H1 (cell line): ENCODE measurements around the gene CASK. TPM values are rescaled to one million over a fixed set of nuclear protein-coding genes. Genes with fewer than 3 reads are reported as not detected.

Experiments
- CTCF ChIA-PET: fragments of 300-600 bp; sonication (Branson Sonifier 250); formaldehyde crosslinking; loops from one replicate; lab custom pipeline; 2021; ENCODE audit not compliant: partially characterized antibody; lab: Charles Lee
- POLR2A ChIA-PET: fragments of 300-600 bp; sonication (Branson Sonifier 250); formaldehyde crosslinking; loops from one replicate; lab custom pipeline; 2021; ENCODE audit warnings: inconsistent platforms; ENCODE audit not compliant: partially characterized antibody; lab: Charles Lee
- DNase-seq, 2 experiments: peaks; one replicate each; pipeline versions ENCODE4 v3.0.0 to v3.0.0-alpha.2; 2010 to 2022; ENCODE audit warnings: low spot score in 2 of 2, low read depth in 1 of 2, mixed read lengths in 1 of 2
- FAIRE-seq: peaks from 2 replicates; lab custom pipeline; 2011; peaks lifted over from hg19 to GRCh38; lab: Jason Lieb, UNC
- H2AFZ ChIP-seq: 2 replicates; pipeline ENCODE4 v1.8.1; 2012; ENCODE audit warnings: low read length, inconsistent platforms
- H2AK5ac ChIP-seq: 2 replicates; pipeline ENCODE4 v1.6.1; 2013; ENCODE audit warnings: low read depth, low read length
- H2BK120ac ChIP-seq: replicated peaks from 2 replicates; pipeline ENCODE3; 2013; ENCODE audit warnings: low read depth, low read length, inconsistent platforms
- H2BK12ac ChIP-seq: 2 replicates; pipeline ENCODE4 v1.6.1; 2013; ENCODE audit warnings: low read depth, low read length
- H2BK15ac ChIP-seq: 2 replicates; pipeline ENCODE4 v1.6.1; 2013; ENCODE audit warnings: low read length
- H2BK20ac ChIP-seq: 2 replicates; pipeline ENCODE4 v1.6.1; 2013; ENCODE audit warnings: low read length
- H2BK5ac ChIP-seq: 2 replicates; pipeline ENCODE4 v1.6.1; 2013; ENCODE audit warnings: low read depth, low read length
- H3K14ac ChIP-seq: 2 replicates; pipeline ENCODE4 v1.6.1; 2013; ENCODE audit warnings: inconsistent platforms; ENCODE audit not compliant: insufficient read length
- H3K18ac ChIP-seq: 2 replicates; pipeline ENCODE4 v1.6.1; 2013; ENCODE audit warnings: low read length; ENCODE audit errors: extremely low read depth
- H3K23ac ChIP-seq: 2 replicates; pipeline ENCODE4 v1.6.1; 2013; ENCODE audit warnings: inconsistent platforms; ENCODE audit not compliant: insufficient read length
- H3K23me2 ChIP-seq: 2 replicates; pipeline ENCODE4 v1.6.1; 2013; ENCODE audit warnings: low read depth, low read length
- H3K27ac ChIP-seq: 2 replicates; pipeline ENCODE4 v1.6.1; 2011; ENCODE audit warnings: low read depth, low read length, inconsistent platforms
- H3K27me3 ChIP-seq, 4 experiments: replicated peaks in 1 of 4; 1 replicate in 1 of 4; 2 replicates in 3 of 4; pipeline versions ENCODE4 v1.6.1 to v1.8.1; 2011 to 2013; ENCODE audit warnings: low read length in 3 of 4, mild to moderate bottlenecking in 3 of 4, inconsistent platforms in 2 of 4, mixed read lengths in 2 of 4, moderate library complexity in 1 of 4; ENCODE audit not compliant: control insufficient read depth in 3 of 4, insufficient read depth in 3 of 4; ENCODE audit errors: extremely low read depth in 1 of 4
- H3K36me3 ChIP-seq, 4 experiments: 2 replicates each; pipeline versions ENCODE4 v1.6.1 to v1.8.1; 2011 to 2013; ENCODE audit warnings: mild to moderate bottlenecking in 4 of 4, low read length in 3 of 4, moderate library complexity in 2 of 4, control low read depth in 1 of 4, inconsistent platforms in 1 of 4; ENCODE audit not compliant: insufficient read depth in 4 of 4, control insufficient read depth in 2 of 4
- H3K4ac ChIP-seq: replicated peaks from 2 replicates; pipeline ENCODE3; 2013; ENCODE audit warnings: low read length, low read depth, mixed read lengths, inconsistent platforms; ENCODE audit not compliant: insufficient read length
- H3K4me1 ChIP-seq, 4 experiments: replicated peaks in 1 of 4; 1 replicate in 1 of 4; 2 replicates in 3 of 4; pipeline versions ENCODE4 v1.6.1 to v1.8.1; 2011 to 2013; ENCODE audit warnings: low read length in 3 of 4, inconsistent platforms in 2 of 4, mixed read lengths in 1 of 4; ENCODE audit not compliant: insufficient read depth in 4 of 4, control insufficient read depth in 3 of 4
- H3K4me2 ChIP-seq, 2 experiments: 2 replicates each; pipeline versions ENCODE4 v1.6.1 to v1.8.1; 2011 to 2013; ENCODE audit warnings: low read depth in 2 of 2, low read length in 2 of 2, control low read depth in 1 of 2, inconsistent platforms in 1 of 2, mild to moderate bottlenecking in 1 of 2; ENCODE audit not compliant: insufficient read depth in 1 of 2
- H3K4me3 ChIP-seq, 4 experiments: fragments of 200-600, 300-600 bp in 1 of 4; sonication (generic), shearing (Covaris generic), sonication (Bioruptor Twin) in 1 of 4; 2 replicates each; pipeline versions ENCODE4 v1.5.1 to v1.8.1; 2011 to 2016; ENCODE audit warnings: low read length in 4 of 4, low read depth in 3 of 4, control low read depth in 2 of 4, inconsistent platforms in 2 of 4, mild to moderate bottlenecking in 2 of 4, mixed read lengths in 1 of 4, moderate library complexity in 1 of 4; ENCODE audit not compliant: insufficient read depth in 2 of 4; ENCODE audit errors: extremely low read depth in 1 of 4
- H3K56ac ChIP-seq: replicated peaks from 2 replicates; pipeline ENCODE3; 2013; ENCODE audit warnings: low read depth, mild to moderate bottlenecking, mixed read lengths, low read length, inconsistent platforms; ENCODE audit not compliant: insufficient read length
- H3K79me1 ChIP-seq: 2 replicates; pipeline ENCODE4 v1.6.1; 2013; ENCODE audit warnings: low read depth, low read length, control low read depth
- H3K79me2 ChIP-seq, 2 experiments: 2 replicates each; pipeline versions ENCODE4 v1.6.1 to v1.8.1; 2012 to 2013; ENCODE audit warnings: low read length in 2 of 2, mild to moderate bottlenecking in 2 of 2, inconsistent platforms in 1 of 2; ENCODE audit not compliant: insufficient read depth in 2 of 2, control insufficient read depth in 1 of 2
- H3K9ac ChIP-seq, 4 experiments: replicated peaks in 1 of 4; 1 replicate in 1 of 4; 2 replicates in 3 of 4; pipeline versions ENCODE4 v1.6.1 to v1.8.1; 2011 to 2013; ENCODE audit warnings: low read depth in 3 of 4, low read length in 3 of 4, control low read depth in 2 of 4, mild to moderate bottlenecking in 2 of 4, moderate library complexity in 2 of 4, inconsistent platforms in 1 of 4; ENCODE audit errors: extremely low read depth in 1 of 4
- H3K9me3 ChIP-seq, 2 experiments: 2 replicates each; pipeline versions ENCODE4 v1.6.1 to v1.8.1; 2012 to 2013; ENCODE audit warnings: mild to moderate bottlenecking in 2 of 2, moderate library complexity in 2 of 2, control low read depth in 1 of 2, inconsistent platforms in 1 of 2, low read depth in 1 of 2, low read length in 1 of 2, mixed read lengths in 1 of 2; ENCODE audit not compliant: insufficient read depth in 2 of 2
- H4K20me1 ChIP-seq, 2 experiments: replicated peaks in 1 of 2; 2 replicates each; pipeline versions ENCODE3 to v1.8.1; 2011 to 2013; ENCODE audit warnings: inconsistent platforms in 2 of 2, low read length in 2 of 2, mild to moderate bottlenecking in 1 of 2; ENCODE audit not compliant: insufficient read depth in 2 of 2, control insufficient read depth in 1 of 2
- H4K5ac ChIP-seq: 2 replicates; pipeline ENCODE4 v1.6.1; 2013; ENCODE audit warnings: low read length, low read depth, mixed read lengths, inconsistent platforms; ENCODE audit not compliant: insufficient read length
- H4K8ac ChIP-seq: 2 replicates; pipeline ENCODE4 v1.8.0; 2013; ENCODE audit warnings: mild to moderate bottlenecking, moderate library complexity, low read length, inconsistent platforms; ENCODE audit not compliant: insufficient read depth; ENCODE audit errors: extremely low read depth
- H4K91ac ChIP-seq: replicated peaks from 2 replicates; pipeline ENCODE3; 2013; ENCODE audit warnings: low read length, mixed read lengths, inconsistent platforms; ENCODE audit not compliant: insufficient read length
- ASH2L ChIP-seq: fragments of 200-600, 300-600 bp; sonication (generic); IDR thresholded peaks from one replicate; pipeline ENCODE4 v1.7.1; 2017; ENCODE audit warnings: low read length
- HDAC2 ChIP-seq, 2 experiments: fragments of 300-600 bp in 1 of 2; sonication (generic) in 1 of 2; IDR thresholded peaks; 2 replicates each; pipeline ENCODE4 v1.6.1; 2011 to 2012; ENCODE audit warnings: low read depth in 2 of 2, low read length in 2 of 2, mild to moderate bottlenecking in 2 of 2, moderate library complexity in 2 of 2, borderline replicate concordance in 1 of 2, inconsistent platforms in 1 of 2
- WGBS, 2 experiments: shearing (Covaris generic) in 1 of 2; methylation state at CpG; one replicate each; pipeline versions ENCODE4 v1.1.6 to v1.1.7; 2013 to 2015; ENCODE audit warnings: low lambda C conversion rate in 2 of 2, mixed read lengths in 2 of 2, inconsistent platforms in 1 of 2, low coverage in 1 of 2, missing lambda C conversion rate in 1 of 2; ENCODE audit not compliant: insufficient replicate concordance in 2 of 2, insufficient coverage in 1 of 2, insufficient read length in 1 of 2; ENCODE audit errors: extremely low coverage in 1 of 2, missing lambda C conversion rate in 1 of 2; 5-methylcytosine and 5-hydroxymethylcytosine counted together
- polyA plus RNA-seq, 7 experiments: library from polyadenylated mRNA; depleted of rRNA in 3 of 7; stranded (reverse) in 5 of 7; unstranded in 2 of 7; fragments of >200 nt in 5 of 7; fragments of 200-250 nt in 2 of 7; gene quantifications; 1 replicate in 5 of 7; 2 replicates in 1 of 7; 4 replicates in 1 of 7; pipeline versions ENCODE4 v1.2.1 to v1.2.3, GENCODE V29; 2011 to 2013; ENCODE audit warnings: missing spikeins in 2 of 7, mixed read lengths in 2 of 7
- total RNA-seq: library from RNA; stranded (reverse); fragmentation: NEBNext Ultra II Directional; extraction: Animal tissue kit (Norgen Biotek cat#: 25700); gene quantifications from 2 replicates; pipeline ENCODE4 v1.2.1, GENCODE V29; 2021

Gene CASK
- total and polyA plus RNA-seq, 2 of the 8 experiments (the other 6 are each of a cell fraction or from before 2014, with no cell fraction given), result 21.6 to 55.1 TPM

- Histone ChIP-seq H2BK5ac (no peak overlapping the region), H4K20me1 (no peaks in the 10 kb centered on the region), H3K36me3 (peaks cover 0 to 16% (median 3%) of the 10 kb centered on the region in 4 experiments; a peak in 3 of 8 replicates), H3K79me1 (no peaks in the 10 kb centered on the region), H3K23me2 (no peaks in the 10 kb centered on the region), H3K56ac (no peak overlapping the region), H4K8ac (no peak overlapping the region), H3K9me3 (no peaks in the 10 kb centered on the region), H3K9ac (no peak overlapping the region), H2BK15ac (no peak overlapping the region), H2AK5ac (no peak overlapping the region), H2BK120ac (no peak overlapping the region), H4K5ac (no peak overlapping the region), H3K4ac (no peak overlapping the region), H3K4me3 (no peak overlapping the region), H2BK20ac (no peak overlapping the region), H3K14ac (no peak overlapping the region), H3K18ac (no peak overlapping the region), H2BK12ac (no peak overlapping the region), H3K4me2 (no peak overlapping the region), H3K4me1 (peaks cover 0 to 3% (median 0%) of the 10 kb centered on the region in 4 experiments; a peak in 1 of 7 replicates), H2AFZ (no peak overlapping the region), H3K23ac (no peak overlapping the region), H4K91ac (no peak overlapping the region), H3K27ac (no peak overlapping the region), H3K27me3 (no peaks in the 10 kb centered on the region), H3K79me2 (no peaks in the 10 kb centered on the region)
- ChIA-PET CTCF (interaction anchor here (0.6 kb wide), 1 partner anchor 136 kb away, joined by 5 read pairs; no protein-coding TSS in a partner anchor), POLR2A (no interaction called here)
- FAIRE-seq (no peak), DNase-seq (no peak)
- 89% methylated on average over 2 of the region's 2 CpGs; no CpG with 5 or more reads in 1 of the 2 experiments for WGBS, 2 experiments
- TF ChIP-seq ASH2L, result no peak
- no peak for TF ChIP-seq HDAC2 (IDR thresholded peaks at IDR 0.05; ENCODE audit: borderline replicate concordance in 1 of 2, low read depth in 2 of 2, low read length in 2 of 2)
Observed at GRCh38 chrX:41526271-41526670, 397.1 kb downstream of the CASK start.
